NCI-H146 (cell line): ENCODE measurements around the gene TRAK1.
"Not testable (repeated sequence)": the region's sequence is repeated elsewhere in the genome, so short reads cannot be mapped to it uniquely, and the experiment has no call there.

Experiments
- DNase-seq: peaks from one replicate; lab custom pipeline; 2025; lab: John Stamatoyannopoulos, UW

Gene TRAK1

DNA sequence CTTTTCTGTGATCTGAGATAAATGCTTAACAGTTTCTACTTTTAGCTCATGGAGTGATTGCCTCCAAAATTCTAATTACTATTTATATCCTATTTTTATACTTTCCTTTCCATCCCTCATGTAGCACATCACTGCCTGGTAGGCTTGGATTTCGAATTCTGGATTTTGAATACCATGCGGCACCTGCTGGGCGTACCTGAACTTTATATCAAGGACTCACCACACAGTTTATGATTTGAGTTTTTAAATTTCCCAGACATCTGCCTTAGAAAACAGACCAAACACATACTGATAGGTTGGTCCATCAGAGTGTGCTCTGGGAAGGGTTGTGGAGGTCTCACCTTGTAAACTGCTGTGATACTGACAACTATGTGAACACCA, 6.4 kb downstream of the TRAK1 start:
- DNase-seq, result no peak

DNA sequence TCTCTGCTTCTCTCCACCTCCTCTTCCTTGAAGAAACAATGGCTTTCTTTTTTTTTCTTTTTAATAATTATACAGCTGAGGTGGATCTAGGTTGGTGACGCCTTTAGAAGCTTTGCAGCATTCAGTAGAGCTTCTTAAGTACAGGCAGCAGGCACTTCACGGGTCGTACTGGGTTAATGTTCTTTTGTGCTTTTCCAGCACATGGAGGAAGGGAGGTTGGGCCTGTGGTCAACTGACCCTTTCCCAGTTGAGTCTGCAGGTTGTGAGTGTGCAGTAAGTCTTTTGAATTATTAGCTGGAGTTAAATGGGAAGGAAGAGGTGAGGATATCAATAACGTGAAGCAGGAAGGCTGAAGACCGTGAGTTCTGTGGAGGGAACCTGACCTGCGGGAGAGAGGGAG, 7.0 kb downstream of the TRAK1 start:
- no peak for DNase-seq

DNA sequence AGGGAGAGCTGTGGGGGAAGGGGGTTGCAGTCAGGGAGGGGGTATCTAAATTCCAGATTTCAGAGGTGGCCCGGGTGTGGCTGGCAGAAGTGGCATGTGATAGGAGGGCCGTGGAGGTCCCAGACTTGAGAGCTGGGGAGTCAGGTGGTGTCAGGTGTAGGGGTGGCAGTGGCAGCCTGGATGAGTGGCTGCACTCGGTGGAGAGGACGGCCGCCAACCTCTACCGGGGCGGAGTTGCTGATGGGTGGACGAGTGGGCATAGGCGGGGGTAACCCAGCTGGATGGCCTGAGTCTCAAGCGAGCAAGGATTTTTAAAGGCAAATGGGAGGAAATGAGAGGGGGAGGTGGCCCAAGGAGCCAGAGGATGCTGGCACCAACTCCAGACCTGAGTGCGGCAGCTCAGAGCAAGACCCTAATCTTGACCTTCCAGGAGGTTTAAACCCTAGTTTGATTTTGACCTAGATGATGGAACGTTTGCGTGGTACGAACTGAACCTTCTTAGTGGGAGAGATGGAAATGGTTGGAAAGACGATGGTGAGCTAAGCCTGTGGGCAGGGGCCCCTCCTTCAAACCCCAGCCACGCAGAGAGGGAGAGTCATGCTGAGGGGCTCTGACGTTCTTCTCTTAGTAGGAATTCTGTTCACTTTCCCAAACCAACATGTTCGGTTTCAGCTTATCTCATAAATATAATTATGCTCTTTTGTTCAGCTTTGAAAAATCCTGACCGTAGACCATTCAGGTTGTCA, 8.0 kb downstream of the TRAK1 start:
- DNase-seq, result no peak

DNA sequence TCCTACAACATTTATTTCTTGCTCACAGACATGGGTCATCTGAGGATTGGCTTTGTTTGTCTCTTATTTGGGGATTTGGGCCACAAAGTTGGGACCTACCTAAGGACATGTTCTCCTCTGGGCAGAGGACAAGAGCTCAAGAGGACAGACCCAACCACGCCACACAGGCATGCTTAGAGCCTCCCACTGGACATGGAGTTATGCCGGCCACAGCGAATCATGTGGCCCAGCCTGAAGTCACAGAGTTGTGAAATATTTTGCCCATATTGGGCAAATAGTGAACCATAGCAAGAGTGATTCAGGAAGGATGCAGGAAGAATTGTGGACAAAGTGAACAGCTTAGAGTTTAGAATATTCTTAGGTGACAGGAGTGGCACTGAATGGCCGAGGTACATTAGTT, 9.9 kb downstream of the TRAK1 start:
- DNase-seq, result no peak

DNA sequence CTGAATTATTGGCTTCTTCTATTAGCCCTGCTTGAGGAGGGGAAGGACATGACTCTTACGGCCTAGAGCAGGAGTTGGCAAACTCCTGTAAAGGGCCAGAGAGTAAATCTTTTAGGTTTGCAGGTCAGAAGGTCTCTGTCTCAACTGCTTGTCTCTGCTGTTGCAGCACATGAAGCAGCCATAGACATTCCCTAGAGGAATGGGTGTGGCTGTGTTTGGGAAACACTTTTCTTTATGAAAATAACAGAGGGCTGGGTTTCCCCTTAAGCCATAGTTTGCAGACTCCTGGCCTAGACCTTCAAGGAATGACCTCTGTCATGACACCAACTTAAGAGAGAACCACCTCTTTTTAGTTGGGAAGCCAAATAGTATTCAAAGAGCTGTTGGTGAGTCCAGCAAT, 10.3 kb downstream of the TRAK1 start:
- no peak for DNase-seq

DNA sequence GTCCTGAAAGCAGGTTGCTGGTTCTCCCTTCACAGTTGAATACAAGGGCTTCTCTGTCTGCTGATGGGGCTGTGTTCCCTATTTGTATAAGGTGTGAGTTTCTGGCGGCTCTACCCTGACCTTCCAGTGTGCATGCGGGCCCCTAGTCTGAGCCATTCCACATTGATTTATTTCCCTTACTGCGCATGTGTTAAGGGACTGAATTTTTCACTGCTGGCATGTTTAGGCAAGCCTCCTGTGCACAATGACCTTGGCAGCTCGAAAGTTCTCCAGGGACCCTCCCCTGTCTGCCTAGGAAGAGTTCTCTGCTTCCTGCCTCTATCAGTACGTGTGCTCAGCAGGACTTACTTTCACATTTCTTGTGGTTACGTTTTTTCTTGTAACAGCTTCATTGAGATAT, 11.4 kb downstream of the TRAK1 start:
- no peak for DNase-seq

DNA sequence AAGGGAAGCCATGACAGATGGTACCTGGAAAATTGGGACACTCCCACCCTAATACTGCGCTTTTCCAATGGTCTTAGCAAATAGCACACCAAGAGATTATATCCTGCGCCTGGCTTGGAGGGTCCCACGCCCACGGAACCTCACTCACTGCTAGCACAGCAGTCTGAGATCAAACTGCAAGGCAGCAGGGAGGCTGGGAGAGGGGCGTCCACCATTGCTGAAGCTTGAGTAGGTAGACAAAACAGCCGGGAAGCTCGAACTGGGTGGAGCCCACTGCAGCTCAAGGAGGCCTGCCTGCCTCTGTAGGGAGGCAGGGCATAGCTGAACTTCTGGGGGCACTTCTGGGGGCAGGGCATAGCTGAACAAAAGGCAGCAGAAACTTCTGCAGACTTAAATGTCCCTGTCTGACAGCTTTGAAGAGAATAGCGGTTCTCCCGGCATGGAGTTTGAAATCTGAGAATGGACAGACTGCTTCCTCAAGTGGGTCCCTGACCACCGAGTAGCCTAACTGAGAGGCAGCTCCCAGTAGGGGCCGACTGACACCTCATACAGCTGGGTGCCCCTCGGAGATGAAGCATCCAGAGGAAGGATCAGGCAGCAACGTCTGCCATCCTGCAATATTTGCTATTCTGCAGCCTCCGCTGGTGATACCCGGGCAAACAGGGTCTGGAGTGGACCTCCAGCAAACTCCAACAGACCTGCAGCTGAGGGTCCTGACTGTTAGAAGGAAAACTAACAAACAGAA, 12.9 kb downstream of the TRAK1 start:
- DNase-seq, result not testable (repeated sequence)

DNA sequence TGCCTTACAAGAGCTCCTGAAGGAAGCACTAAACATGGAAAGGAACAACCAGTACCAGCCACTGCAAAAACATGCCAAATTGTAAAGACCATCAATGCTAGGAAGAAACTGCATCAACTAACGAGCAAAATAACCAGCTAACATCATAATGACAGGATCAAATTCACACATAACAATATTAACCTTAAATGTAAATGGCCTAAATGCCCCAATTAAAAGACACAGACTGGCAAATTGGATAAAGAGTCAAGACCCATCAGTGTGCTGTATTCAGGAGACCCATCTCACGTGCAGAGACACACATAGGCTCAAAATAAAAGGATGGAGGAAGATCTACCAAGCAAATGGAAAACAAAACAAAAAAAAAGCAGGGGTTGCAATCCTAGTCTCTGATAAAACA, 14.8 kb downstream of the TRAK1 start:
- DNase-seq, result not testable (repeated sequence)

DNA sequence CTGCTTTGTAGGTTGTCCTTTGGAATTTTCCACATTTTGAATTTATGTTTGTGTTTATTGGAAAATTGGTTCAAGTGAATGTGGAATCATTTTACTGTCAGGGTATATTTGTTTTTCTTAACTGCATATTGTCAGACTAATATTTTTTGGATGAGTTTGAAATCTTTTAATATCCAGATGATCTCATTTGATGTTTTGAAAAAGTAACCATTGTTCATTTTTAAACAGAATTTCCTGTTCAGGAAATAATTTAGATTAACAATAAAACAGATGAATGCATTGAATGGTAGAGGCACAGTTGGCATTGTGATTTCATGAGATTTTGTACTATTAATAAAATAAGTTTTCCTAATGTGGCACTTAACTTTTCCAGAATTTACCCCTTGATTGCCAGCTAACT, 15.5 kb downstream of the TRAK1 start:
- DNase-seq, result no peak

DNA sequence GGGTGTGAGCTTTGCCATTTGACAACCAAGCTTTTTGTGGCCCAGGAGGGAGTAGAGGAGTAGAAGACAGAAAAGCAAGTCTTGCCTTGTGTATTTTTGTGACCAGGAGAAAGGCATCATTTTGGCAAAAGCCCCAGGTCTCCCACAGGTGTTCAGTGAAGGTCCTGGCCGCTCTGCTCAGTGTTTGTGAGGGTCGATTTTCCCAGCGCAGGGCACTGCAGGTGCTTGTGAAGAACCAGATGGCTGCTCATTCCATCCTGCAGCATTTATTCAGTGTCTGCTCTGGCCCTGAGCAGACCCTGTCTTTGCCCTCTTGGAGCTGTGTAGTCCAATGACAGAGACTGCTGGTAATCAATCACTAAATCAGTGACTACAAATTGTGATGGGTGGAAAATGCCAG, 19.5 kb downstream of the TRAK1 start:
- no peak for DNase-seq

DNA sequence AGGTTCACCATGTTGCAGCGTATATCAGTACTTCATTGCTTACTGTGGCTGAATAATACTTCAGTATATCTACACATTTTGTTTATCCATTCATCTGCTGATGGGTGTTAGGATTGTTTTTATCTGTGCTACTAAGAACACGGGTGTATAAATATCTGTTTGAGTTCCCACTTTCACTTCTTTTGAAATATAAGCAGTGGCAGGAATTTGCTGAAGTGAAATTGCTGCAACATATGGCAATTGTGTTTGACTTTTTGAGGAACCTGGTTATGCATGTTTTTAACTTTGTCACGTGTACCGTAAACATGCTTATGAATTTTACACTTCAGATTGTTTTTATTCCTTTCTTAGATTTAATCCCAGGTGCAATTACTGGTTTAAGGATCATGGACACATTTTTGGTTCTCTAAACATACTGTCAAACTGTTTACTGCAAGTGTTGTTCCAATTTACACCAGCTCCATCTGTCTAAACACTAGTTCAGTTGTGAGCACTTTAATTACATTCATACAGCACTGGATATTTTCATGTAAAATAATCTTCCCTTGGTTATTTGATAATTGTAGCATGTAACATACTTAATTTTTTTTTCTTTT, 23.1 kb downstream of the TRAK1 start:
- DNase-seq, result no peak

DNA sequence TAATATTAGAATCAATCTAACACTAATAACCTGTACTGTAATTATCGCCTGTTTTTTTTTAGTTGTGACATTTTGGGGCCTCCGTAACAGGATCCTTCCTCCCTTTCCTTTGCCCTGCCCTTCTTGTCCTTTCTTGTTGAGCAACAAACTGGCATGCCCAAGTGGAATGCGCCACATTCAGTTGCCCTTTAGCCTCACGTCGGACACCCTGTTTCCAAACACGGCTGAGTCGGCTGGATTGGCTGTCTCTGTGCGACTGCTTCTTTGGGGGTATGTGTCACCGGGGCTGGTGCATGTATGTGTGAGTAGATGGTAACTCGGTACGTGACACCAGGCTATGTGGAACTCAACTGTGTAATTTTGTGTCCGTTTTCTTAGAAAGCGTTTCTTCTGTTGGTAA, 24.1 kb downstream of the TRAK1 start:
- no peak for DNase-seq

DNA sequence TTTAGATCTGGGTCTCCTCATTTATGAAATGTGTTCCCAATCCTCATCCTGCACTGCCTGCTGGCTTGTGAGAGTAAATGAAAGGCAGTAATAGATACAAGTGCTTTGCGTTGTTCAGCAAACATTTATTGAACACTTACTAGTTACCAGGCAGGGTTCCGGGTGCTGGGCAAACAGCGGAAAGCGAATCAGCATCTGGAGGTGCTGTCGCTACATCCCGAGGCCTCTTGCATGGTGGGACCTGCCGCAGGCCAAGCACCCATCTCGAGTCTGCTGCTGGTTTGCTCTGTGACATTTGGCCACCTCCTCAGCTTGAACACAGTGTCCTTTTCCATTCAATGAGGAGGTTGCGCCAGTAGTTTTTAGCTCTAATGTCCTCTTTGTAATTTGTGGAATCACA, 24.8 kb downstream of the TRAK1 start:
- no peak for DNase-seq

DNA sequence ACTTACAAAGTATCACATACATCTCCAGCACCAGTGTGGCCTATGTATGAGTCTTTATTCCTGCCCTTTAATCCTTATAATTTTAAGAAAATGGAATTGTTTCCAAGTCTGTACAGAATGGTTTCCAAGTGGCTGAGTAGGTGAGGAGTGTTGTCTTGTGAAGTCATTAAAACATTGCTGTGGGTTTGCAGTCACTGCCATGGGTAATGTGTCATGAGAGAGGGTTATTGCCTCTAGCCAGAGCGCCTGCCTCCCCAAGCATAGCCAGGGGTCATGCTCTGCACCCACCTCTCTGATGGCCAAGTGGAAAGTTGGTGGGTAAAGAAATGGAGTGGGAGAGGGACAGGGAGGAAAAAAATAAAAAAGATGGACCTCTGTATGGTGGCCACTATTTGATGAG, 25.3 kb downstream of the TRAK1 start:
- no peak for DNase-seq

DNA sequence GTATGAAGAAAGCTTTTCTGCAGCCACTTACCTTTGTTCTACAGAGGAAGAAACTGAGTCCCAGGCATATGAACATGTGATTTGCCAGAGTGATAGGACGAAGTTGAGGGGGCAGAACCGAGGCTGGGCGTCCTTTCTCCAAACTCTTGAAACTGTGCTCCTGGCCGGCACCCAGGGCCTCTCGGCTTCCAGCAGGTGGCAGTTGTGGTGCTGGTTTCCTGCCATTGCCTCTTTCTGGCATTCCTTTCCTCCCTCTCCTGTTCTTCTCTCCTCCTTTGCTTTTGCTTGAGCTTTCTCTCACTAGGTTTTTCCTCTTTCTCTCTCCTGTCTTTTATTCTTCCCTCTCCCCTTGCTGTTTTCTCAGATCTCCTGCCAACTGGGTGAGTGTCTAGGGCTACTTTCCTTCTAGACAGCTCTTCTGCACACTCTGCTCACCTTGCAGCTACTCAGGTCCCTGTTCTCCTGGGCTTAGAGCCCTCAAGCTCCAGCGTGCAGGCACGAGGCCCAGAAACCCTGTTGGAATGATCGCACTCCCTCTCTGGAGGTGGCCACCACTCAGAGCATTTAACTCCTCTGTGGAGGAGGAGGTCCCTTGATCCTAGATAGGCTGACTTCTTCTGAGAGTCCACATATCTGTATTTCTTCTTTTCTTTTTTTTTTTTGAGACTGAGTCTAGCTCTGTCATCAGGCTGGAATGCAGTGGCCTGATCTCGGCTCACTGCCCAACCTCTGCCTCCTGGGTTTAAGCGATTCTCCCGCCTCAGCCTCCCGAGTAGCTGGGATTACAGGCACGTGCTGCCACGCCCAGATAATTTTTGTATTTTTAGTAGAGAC, 26.2 kb downstream of the TRAK1 start:
- DNase-seq, result peak; percentile 2

DNA sequence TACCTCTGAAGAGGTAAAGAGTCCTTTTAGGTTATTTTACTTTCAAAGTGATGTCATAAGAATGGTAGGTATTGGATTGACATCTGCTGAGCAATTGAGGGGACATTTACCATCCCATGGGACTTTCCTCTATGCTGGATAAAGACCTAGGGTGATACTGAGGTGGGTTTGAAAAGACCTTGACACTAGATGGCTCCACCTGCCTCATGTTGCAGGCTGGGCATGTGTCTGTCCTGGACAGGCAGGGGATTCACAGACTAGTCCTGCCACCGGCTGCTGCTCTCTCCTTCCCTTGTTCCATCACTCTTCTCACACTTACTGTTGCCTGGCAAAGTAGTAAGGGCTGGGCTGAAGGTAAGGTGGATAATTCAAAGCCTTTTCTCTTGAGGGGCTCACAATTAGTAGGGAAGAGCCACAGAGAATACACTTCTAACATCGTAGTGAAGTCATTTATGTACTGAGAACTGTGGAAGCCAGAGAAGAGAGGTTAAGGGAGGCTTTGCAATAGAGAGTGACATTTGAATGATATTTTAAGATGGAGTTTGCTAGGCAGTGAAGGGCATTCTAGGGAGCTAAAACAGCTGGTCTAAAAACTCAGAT, 27.7 kb downstream of the TRAK1 start:
- peak; percentile 61 for DNase-seq

DNA sequence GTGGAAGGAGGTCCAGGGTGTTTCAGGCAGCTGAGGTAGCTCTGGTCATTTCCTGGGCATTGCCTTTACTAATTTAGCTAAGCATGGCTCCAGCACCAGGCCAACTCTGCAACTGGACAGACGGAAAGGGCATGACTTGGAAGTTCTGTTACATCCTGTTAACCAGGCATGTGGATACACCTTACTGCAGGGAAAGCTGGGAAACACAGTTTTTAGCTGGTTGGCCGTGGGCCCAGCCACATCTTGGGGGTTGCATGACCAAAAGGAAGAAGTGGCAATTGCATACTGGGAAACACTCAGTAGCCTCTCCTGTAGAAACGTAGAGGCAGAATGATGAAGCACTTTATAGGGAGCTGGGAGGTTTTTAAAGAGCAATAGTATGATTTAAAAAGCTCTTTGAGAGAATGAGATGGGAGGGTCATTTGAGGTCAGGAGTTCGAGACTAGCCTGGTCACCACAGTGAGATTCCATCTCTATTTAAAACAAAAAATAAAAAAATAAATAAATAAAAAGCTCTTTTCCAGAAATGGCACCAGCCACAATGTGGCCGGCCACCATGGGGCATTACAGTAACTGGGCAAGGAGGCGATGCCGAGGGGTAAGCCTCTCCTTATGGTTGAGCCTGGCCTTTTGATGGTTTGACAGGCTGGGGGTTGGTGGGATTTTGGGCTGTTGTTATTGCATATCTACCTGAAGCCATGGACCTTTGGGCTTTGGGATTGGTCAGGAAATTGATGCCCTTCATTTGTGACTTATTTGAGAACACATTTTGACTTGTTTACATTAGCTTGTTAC, 28.6 kb downstream of the TRAK1 start:
- DNase-seq, result no peak

DNA sequence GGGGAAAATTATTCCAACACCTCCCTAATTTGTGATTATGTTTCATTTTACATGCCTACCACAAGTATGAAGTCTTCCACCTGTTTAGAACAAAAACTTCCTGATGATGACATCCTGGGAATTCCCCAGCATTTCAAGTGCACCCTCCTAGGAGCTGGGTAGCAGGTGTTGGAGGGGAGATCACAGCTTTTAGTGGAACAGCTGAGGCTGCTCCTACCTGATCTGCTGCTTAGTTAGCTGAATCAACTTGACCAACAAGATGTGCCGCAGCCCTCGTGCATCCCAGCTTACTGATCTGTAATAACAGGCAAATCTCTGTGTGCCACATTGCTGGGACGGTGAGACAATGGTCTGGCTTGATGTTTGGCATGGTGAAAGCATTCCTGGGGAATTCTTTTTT, 29.7 kb downstream of the TRAK1 start:
- no peak for DNase-seq

DNA sequence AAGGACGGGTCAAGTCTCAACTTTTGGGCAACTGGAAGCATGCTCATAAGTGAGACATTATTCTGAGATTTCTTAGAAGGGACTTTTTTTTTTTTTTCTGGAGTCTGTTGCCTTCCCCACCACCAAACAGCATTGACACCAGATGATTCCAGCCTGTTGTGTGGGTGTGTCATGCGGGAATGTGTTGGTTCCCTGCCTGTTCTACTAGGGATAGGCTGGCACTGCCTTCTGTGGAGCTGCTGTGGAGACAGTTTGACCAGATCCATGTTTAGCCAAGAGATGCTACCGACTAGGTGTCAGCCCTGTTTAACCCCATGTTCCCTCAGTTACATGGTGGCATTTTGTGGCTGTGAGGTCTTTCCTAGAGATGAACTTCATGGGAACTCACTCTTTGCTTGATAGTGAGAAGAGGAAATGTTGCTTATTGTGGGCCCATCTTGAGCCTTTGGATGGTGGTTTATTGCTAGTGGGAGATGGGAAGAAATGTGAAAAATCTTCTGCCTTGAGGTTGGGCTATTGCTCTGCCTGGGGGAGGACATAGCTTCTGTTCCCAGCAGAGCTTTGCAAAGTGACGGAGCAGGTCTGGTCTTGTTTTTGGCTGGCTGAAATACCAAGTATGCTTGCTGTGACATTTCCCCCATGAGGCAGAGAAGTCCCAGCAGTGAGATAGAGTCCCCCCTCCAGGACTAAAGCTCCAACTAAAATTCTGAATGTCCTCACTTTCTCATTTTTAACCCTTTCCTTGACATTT, 31.3 kb downstream of the TRAK1 start:
- no peak for DNase-seq

DNA sequence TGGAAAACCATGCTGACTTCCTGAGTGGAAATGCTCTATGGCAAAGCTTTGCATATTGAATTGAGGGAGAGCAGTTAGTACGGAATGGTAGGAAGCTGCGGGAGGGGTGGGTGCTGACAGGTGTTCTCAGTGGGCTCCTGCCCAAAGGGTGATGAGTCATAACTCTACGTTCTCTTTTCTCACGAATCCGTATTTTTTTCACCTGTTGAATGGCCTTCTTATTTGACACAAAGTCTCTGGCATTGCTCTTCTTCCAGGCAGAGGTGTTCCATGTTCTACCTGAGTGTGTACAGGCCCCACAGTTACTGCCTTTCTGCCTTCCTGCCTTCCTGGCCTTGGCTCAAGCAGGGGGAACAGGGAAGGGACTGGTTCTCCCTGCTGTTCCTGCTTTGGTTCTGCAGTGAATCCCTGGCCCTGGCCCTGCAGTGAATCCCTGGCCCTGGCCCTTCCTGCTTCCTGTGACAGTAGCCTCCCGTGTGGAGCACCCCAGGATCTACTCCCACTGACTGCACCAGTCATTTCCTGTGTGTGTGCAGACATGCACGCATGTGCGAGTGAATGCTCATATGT, 31.9 kb downstream of the TRAK1 start:
- DNase-seq, result peak; percentile 58
